ENCODE results near the gene MRGPRG. TPM values are rescaled to one million over a fixed set of nuclear protein-coding genes. Genes with fewer than 3 reads are reported as not detected.

Gene MRGPRG
- total RNA-seq, 1 donor from 2014 or later = not detected

GRCh38 chr11:3213659-3214419 lies 4.8 kb downstream of the MRGPRG start:
- no peak for ATAC-seq
- DNase-seq (ENCODE audit: low spot score) = no peak

- DNase-seq (ENCODE audit: low spot score) = no peak
- no peak for ATAC-seq
These were observed 10.3 kb downstream of the MRGPRG start for GRCh38 chr11:3208272-3208671.

- no peak for ATAC-seq
- no peak for DNase-seq (ENCODE audit: low spot score)
These were observed 11.0 kb downstream of the MRGPRG start for GRCh38 chr11:3207526-3208189.

- no peak for DNase-seq (ENCODE audit: low spot score)
- ATAC-seq = no peak
These were observed 11.8 kb downstream of the MRGPRG start for GRCh38 chr11:3206922-3207204.

GRCh38 chr11:3206156-3206921 lies 12.3 kb downstream of the MRGPRG start:
- no peak for ATAC-seq

GRCh38 chr11:3205261-3206155 lies 13.1 kb downstream of the MRGPRG start:
- DNase-seq (ENCODE audit: low spot score) (no peak), ATAC-seq (peak; percentile 31)

More at GRCh38 chr11:3206156-3206921, 12.3 kb downstream of the MRGPRG start:
- no peak for DNase-seq (ENCODE audit: low spot score)

GRCh38 chr11:3204141-3205015 lies 14.2 kb downstream of the MRGPRG start:
- no peak for ATAC-seq
- no peak for DNase-seq (ENCODE audit: low spot score)

- ATAC-seq (peak; percentile 41), DNase-seq (ENCODE audit: low spot score) (no peak)
These were observed 15.2 kb downstream of the MRGPRG start for GRCh38 chr11:3203221-3204043.

GRCh38 chr11:3202759-3203158 lies 15.9 kb downstream of the MRGPRG start:
- ATAC-seq (no peak), DNase-seq (ENCODE audit: low spot score) (no peak)

- no peak for ATAC-seq
- DNase-seq (ENCODE audit: low spot score) = no peak
These were observed 16.3 kb downstream of the MRGPRG start for GRCh38 chr11:3202305-3202704.

GRCh38 chr11:3201677-3202181 lies 16.9 kb downstream of the MRGPRG start:
- no peak for DNase-seq (ENCODE audit: low spot score)
- ATAC-seq = no peak

- ATAC-seq (no peak), DNase-seq (ENCODE audit: low spot score) (no peak)
These were observed 17.5 kb downstream of the MRGPRG start for GRCh38 chr11:3201112-3201581.

GRCh38 chr11:3200388-3201111 lies 18.1 kb downstream of the MRGPRG start:
- DNase-seq (ENCODE audit: low spot score) (no peak), ATAC-seq (no peak)

GRCh38 chr11:3199537-3200295 lies 18.9 kb downstream of the MRGPRG start:
- no peak for DNase-seq (ENCODE audit: low spot score)

GRCh38 chr11:3198815-3199214 lies 19.8 kb downstream of the MRGPRG start:
- no peak for DNase-seq (ENCODE audit: low spot score)
- ATAC-seq = no peak

More at GRCh38 chr11:3199537-3200295, 18.9 kb downstream of the MRGPRG start:
- no peak for ATAC-seq

- ATAC-seq = no peak
These were observed 20.6 kb downstream of the MRGPRG start for GRCh38 chr11:3197878-3198528.

More at GRCh38 chr11:3197878-3198528, 20.6 kb downstream of the MRGPRG start:
- no peak for DNase-seq (ENCODE audit: low spot score)

Measured in left lobe of liver (tissue), 2 donors.